ENCODE measurements around the gene IVD.

DNA sequence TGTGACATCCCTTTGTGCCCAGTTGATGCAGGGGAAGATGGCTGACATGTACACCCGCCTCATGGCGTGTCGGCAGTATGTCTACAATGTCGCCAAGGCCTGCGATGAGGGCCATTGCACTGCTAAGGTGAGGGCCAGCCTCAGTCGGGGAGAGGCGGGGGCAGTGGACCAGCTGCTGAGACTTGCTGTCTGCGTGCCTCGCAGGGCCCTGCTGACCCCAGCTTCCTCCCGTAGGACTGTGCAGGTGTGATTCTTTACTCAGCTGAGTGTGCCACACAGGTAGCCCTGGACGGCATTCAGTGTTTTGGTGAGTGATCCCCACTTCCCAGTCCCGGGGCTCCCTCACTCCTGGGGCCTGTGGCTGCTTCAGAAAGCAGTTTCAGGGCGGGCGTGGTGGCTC, 10.5 kb downstream of the IVD start:
- TF ChIP-seq NRF1 (IDR thresholded peaks at IDR 0.05; ENCODE audit: low read depth, low read length) (no peak), EZH2 (IDR thresholded peaks at IDR 0.05; ENCODE audit: low read depth, low read length, severe bottlenecking) (no peak), GABPA (IDR thresholded peaks at IDR 0.05; ENCODE audit: borderline replicate concordance, insufficient read depth, low read length) (no peak), TCF12 (IDR thresholded peaks at IDR 0.05; ENCODE audit: low read depth, low read length) (no peak), JUN (IDR thresholded peaks at IDR 0.05; ENCODE audit: low read depth, low read length) (no peak), SP1 (IDR thresholded peaks at IDR 0.05; ENCODE audit: low read depth, low read length) (no peak), CHD1 (IDR thresholded peaks at IDR 0.05; ENCODE audit: low read depth, low read length) (no peak), POLR2AphosphoS5 (IDR thresholded peaks at IDR 0.05; ENCODE audit: low read depth, low read length) (no peak), JUND (IDR thresholded peaks at IDR 0.05; ENCODE audit: low read length) (no peak)
- TF ChIP-seq, protein P1, sequence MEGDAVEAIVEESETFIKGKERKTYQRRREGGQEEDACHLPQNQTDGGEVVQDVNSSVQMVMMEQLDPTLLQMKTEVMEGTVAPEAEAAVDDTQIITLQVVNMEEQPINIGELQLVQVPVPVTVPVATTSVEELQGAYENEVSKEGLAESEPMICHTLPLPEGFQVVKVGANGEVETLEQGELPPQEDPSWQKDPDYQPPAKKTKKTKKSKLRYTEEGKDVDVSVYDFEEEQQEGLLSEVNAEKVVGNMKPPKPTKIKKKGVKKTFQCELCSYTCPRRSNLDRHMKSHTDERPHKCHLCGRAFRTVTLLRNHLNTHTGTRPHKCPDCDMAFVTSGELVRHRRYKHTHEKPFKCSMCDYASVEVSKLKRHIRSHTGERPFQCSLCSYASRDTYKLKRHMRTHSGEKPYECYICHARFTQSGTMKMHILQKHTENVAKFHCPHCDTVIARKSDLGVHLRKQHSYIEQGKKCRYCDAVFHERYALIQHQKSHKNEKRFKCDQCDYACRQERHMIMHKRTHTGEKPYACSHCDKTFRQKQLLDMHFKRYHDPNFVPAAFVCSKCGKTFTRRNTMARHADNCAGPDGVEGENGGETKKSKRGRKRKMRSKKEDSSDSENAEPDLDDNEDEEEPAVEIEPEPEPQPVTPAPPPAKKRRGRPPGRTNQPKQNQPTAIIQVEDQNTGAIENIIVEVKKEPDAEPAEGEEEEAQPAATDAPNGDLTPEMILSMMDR (IDR thresholded peaks at IDR 0.05; ENCODE audit: control extremely low read depth in 1 of 3, insufficient read depth in 1 of 3, low read depth in 1 of 3, low read length in 3 of 3), result no peak
- TF ChIP-seq, protein P2, sequence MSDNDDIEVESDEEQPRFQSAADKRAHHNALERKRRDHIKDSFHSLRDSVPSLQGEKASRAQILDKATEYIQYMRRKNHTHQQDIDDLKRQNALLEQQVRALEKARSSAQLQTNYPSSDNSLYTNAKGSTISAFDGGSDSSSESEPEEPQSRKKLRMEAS (IDR thresholded peaks at IDR 0.05), result no peak
- TF ChIP-seq, protein P3, sequence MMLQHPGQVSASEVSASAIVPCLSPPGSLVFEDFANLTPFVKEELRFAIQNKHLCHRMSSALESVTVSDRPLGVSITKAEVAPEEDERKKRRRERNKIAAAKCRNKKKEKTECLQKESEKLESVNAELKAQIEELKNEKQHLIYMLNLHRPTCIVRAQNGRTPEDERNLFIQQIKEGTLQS (IDR thresholded peaks at IDR 0.05; ENCODE audit: insufficient read depth, low read depth, low read length), result no peak
